GM18873 (cell line): Measurements from ENCODE around the gene ADGRD1.

Experiments
- ATAC-seq: cut with Tn5 transposase; IDR thresholded peaks from one replicate; pipeline ENCODE4 v1.9.1; 2021; ENCODE audit warnings: mild to moderate bottlenecking, moderate library complexity, moderate number of reproducible peaks; ENCODE audit not compliant: unreplicated experiment, low FRiP score

Gene ADGRD1

DNA sequence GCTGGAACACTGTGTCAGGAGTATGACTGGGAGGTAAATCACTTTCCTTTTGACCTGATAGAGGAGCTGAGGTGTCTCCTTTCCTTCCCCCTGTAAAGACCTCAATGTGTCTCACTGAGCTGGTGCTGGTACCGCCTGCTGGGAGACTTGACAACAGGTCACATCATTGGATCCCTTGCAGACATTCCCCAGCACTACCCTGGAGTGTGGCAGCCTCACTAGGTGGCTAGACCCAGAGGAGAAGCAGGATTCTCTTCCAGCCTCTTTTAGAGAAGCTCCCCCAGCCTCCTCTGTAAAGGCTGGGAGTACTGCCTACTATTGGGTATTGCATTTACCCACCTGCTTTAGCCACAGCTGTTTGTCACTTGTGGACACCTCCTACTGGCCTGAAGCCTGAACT, 223.9 kb downstream of the ADGRD1 start:
- no peak for ATAC-seq

DNA sequence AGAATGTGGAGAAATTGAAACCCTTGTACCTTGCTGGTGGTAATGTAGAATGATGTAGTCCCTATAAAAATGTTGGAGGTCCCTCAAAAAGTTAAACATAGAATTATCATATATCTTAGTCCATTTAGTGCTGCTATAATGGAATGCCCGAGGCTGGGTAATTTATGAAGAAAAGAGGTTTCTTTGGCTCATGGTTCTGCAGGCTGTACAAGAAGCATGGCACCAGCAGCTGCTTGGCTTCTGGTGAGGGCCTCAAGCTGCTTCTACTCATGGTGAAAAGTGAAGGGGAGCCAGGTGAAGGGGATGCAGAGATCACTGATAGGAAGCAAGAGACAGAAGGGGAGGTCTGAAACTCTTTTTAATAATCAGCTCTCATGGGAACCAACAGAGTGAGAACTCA, 233.9 kb downstream of the ADGRD1 start:
- no peak for ATAC-seq

DNA sequence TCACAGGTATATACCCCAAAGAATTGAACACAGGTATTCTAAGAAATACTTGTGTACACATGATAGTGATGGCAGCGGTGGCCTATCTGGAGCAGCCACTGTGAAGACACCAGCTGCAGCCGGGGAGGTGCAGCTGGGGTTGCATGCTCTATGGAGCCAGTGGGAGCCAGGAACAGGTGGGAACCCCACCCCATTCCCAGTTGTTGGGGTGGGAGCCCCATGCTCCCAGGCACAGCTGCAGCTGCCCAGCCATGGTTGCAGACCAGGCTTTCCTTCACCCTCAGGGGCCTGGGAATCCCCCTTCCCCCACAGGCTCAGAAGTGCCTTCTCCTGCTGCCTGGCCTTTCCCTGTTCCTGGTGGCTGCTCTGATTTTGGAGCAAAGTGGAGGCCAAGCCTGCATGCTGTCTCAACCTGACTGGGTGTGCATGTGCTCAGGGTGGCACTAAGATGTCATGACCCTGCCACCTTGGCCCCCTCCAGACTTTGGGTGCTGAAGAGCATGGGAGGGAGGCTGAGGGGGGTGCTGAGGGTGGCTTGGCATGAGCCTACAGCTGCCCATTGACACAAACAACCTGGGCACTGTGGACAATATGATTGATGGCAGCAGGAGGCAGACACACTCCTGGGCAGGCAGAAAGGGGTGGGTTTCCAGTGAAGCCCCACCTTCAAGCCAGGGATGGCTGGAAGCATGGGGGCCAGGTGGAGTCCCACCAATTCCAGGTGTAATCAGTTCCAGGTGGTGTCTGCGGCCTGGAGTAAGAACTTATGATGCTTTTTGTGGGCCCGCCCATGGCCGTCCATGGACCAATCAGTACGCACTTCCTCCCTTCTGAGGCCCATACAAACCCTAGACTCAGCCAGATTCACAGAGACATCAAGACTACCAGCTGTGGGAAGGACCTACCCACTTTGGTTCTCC, 234.7 kb downstream of the ADGRD1 start:
- no peak for ATAC-seq

DNA sequence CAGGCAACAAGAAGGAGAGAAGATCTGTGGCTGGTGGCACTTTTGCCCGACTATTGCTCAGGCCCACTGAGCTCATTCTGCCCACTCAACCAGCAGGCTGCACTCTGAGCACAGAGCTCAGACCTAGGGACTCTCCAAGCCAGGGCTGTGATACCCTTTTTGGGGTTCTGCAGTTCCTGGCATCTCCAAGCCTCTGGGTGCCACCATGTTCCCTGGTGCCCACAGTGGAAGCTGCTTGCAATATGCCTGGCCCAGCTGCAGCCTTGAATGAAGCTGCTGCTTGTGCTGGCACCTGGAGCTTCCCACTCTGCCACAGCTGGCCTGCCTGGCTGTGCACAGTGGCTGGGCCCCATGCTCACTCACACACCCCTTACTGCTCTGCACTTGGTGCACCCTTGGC, 236.1 kb downstream of the ADGRD1 start:
- no peak for ATAC-seq

DNA sequence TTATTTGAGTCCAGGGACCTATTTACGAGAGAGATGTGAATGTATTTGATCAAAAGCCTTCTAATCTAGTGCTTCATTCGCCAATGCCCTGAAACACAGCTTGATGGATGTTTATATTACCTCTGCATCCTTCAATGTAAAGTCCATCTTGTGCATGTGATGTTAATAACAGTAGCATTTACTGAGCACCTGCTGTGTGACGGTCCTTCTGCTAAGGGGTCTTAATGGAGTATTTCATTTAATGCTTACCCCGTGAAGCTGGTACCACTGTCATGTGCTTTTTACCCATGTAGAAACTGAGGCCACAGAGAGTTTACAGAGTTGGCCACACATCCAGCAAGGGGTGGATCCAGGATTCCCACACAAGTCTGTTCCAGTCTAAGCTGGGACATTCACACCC, 237.3 kb downstream of the ADGRD1 start:
- ATAC-seq, result no peak
